K562 (cell line): Measurements from ENCODE around the gene CFAP70. TPM values are rescaled to one million over a fixed set of nuclear protein-coding genes. Genes with fewer than 3 reads are reported as not detected.
A peak's percentile ranks its signal among the peaks of the same experiment; 100 is the strongest.

Experiments used
- CCNT2 ChIP-seq: IDR thresholded peaks from 2 replicates; pipeline ENCODE4 v1.6.1; 2011; ENCODE audit warnings: borderline replicate concordance, low read depth, mild to moderate bottlenecking, moderate library complexity, mixed read lengths, low read length; ENCODE audit not compliant: insufficient read length; ENCODE audit errors: extremely low read depth
- CTBP1 ChIP-seq: fragments of 450-650 bp; IDR thresholded peaks from 2 replicates; pipeline ENCODE4 v1.6.1; 2016; ENCODE audit warnings: borderline replicate concordance
- KHSRP ChIP-seq: fragments of 450-650 bp; IDR thresholded peaks from 2 replicates; pipeline ENCODE4 v1.6.1; 2017
- LCOR ChIP-seq: sonication (generic); formaldehyde crosslinking; IDR thresholded peaks from 2 replicates; pipeline ENCODE4 v1.8.0; 2022; ENCODE audit warnings: mild to moderate bottlenecking, missing genetic modification reagents
- NFXL1 ChIP-seq: fragments of 450-650 bp; formaldehyde crosslinking; IDR thresholded peaks from 2 replicates; pipeline ENCODE4 v1.4.0; 2021; ENCODE audit warnings: mild to moderate bottlenecking
- NR4A1 ChIP-seq, 2 experiments: fragments of 250-450 bp in 1 of 2; fragments of 450-650 bp in 1 of 2; sonication (Bioruptor Pico) in 1 of 2; IDR thresholded peaks; 2 replicates each; pipeline versions ENCODE4 v1.4.0 to v1.6.1; 2016 to 2020; ENCODE audit warnings: mild to moderate bottlenecking in 2 of 2, missing compliant biosample characterization in 1 of 2, missing genetic modification characterization in 1 of 2, moderate library complexity in 1 of 2
- PML ChIP-seq: IDR thresholded peaks from 2 replicates; pipeline ENCODE4 v1.6.1; 2012; ENCODE audit warnings: low read length, inconsistent platforms
- PTRF ChIP-seq: fragments of 450-650 bp; IDR thresholded peaks from 2 replicates; pipeline ENCODE4 v1.6.1; 2016; ENCODE audit warnings: mild to moderate bottlenecking, missing genetic modification characterization, missing compliant biosample characterization
- RHOXF2B ChIP-seq: fragments of 250-450 bp; sonication (Bioruptor Pico); conservative IDR thresholded peaks from 2 replicates; pipeline ENCODE4 v1.5.1; 2021
- SOX6 ChIP-seq: fragments of 450-650 bp; IDR thresholded peaks from 2 replicates; pipeline ENCODE4 v1.6.1; 2014; ENCODE audit warnings: mild to moderate bottlenecking
- SP2 ChIP-seq: IDR thresholded peaks from 2 replicates; pipeline ENCODE4 v1.6.1; 2011; ENCODE audit warnings: mild to moderate bottlenecking, low read depth, low read length, moderate library complexity; ENCODE audit not compliant: poor library complexity, severe bottlenecking; ENCODE audit errors: extremely low read depth
- TBL1XR1 ChIP-seq, 2 experiments: IDR thresholded peaks; 2 replicates each; pipeline ENCODE4 v1.6.1; 2012; ENCODE audit warnings: improper control_type of control experiment in 2 of 2, low read length in 2 of 2, mild to moderate bottlenecking in 1 of 2
- TRIM24 ChIP-seq, 2 experiments: fragments of 450-650 bp; IDR thresholded peaks; 2 replicates each; pipeline ENCODE4 v1.6.1; 2016
- ZNF174 ChIP-seq: fragments of 250-450 bp; sonication (Bioruptor Pico); IDR thresholded peaks from 2 replicates; pipeline ENCODE4 v1.4.0; 2020; ENCODE audit warnings: mild to moderate bottlenecking
- polyA plus RNA-seq, 8 experiments: library from polyadenylated mRNA; depleted of rRNA in 4 of 8; stranded (reverse) in 5 of 8; unstranded in 3 of 8; fragments of >200 nt; fragmentation: Nextera tagmentation in 2 of 8; fragmentation: Illumina TruSeq in 1 of 8; extraction: Ambion mirVana in 2 of 8; extraction: Trizol in 1 of 8; gene quantifications; 2 replicates each; pipeline versions ENCODE4 v1.2.1 to v1.2.3, GENCODE V29; 2011 to 2014; ENCODE audit warnings: inconsistent platforms in 1 of 8, missing spikeins in 1 of 8
- total RNA-seq, 7 experiments: library from RNA; depleted of rRNA in 6 of 7; stranded (reverse); fragments of >200 nt in 6 of 7; fragmentation: Illumina TruSeq in 2 of 7; extraction: Trizol in 2 of 7; gene quantifications; 2 replicates each; pipeline versions ENCODE4 v1.2.1 to v1.2.3, GENCODE V29; 2011 to 2021; ENCODE audit warnings: low replicate concordance in 1 of 7
- TF ChIP-seq, protein P1 (sequence below): fragments of 250-450 bp; sonication (Bioruptor Pico); IDR thresholded peaks from 2 replicates; pipeline ENCODE4 v1.9.0; 2021; ENCODE audit warnings: mild to moderate bottlenecking, inconsistent platforms
- TF ChIP-seq, protein P2 (sequence below): sonication (generic); formaldehyde crosslinking; IDR thresholded peaks from 2 replicates; pipeline ENCODE4 v1.8.0; 2022; ENCODE audit warnings: missing genetic modification reagents, mild to moderate bottlenecking, borderline replicate concordance
- TF ChIP-seq, protein P3 (sequence below): fragments of 200-400 bp; formaldehyde crosslinking; IDR thresholded peaks from 2 replicates; pipeline ENCODE4 v1.6.1; 2017; ENCODE audit warnings: mild to moderate bottlenecking, low read depth, low read length, moderate library complexity
- TF ChIP-seq, protein P4 (sequence below): fragments of 250-450 bp; sonication (Bioruptor Pico); IDR thresholded peaks from 2 replicates; pipeline ENCODE4 v1.5.0; 2022; ENCODE audit warnings: mild to moderate bottlenecking

The CFAP70 gene
- total and polyA plus RNA-seq, 9 of the 15 experiments (the other 6 are each of a cell fraction or from before 2014, with no cell fraction given): 0.27 to 1.6 (median 0.86) TPM

DNA sequence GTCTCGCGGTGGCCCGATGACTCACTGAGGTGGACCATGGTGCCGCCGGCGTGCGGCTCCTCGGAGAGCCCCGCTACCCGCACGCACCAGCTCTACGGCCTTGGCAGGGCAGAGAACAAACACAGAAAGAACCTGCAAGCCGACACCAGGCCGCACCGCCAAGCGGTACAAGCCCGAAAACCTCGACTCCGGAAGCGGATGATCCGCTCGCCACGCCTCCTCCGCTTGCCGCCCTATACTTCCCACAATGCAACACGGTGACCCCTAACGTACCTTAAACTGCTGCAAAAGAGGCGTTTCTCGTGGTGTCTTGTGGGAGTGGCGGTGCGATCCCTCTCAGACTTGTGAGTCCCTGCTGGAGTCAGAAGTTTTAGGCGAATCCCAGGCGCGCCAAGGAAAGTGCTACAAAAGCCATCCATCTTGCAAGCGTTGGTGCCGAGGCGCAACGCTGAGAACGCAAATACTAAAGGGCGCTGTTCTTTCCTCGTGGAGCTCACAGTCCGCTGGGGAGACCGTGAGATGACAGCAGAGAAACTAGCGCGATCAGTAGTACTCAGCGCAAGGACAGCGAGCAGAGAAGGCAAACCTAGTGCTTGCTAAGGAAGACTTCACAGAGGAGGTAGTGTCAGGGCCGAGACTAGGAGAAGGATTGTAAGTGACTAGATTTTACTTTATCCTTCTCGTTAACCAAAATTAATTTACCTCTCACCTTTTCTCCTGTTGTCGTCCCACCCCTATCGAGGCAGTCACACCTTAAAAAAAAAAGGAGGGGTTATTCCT lies 106.0 kb downstream of the CFAP70 start, which contains the start of gene MRPS16 (continued):
- TF ChIP-seq, protein P1, sequence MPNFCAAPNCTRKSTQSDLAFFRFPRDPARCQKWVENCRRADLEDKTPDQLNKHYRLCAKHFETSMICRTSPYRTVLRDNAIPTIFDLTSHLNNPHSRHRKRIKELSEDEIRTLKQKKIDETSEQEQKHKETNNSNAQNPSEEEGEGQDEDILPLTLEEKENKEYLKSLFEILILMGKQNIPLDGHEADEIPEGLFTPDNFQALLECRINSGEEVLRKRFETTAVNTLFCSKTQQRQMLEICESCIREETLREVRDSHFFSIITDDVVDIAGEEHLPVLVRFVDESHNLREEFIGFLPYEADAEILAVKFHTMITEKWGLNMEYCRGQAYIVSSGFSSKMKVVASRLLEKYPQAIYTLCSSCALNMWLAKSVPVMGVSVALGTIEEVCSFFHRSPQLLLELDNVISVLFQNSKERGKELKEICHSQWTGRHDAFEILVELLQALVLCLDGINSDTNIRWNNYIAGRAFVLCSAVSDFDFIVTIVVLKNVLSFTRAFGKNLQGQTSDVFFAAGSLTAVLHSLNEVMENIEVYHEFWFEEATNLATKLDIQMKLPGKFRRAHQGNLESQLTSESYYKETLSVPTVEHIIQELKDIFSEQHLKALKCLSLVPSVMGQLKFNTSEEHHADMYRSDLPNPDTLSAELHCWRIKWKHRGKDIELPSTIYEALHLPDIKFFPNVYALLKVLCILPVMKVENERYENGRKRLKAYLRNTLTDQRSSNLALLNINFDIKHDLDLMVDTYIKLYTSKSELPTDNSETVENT (CRISPR knock-in tag): peak; percentile 74
- TF ChIP-seq, protein P2, sequence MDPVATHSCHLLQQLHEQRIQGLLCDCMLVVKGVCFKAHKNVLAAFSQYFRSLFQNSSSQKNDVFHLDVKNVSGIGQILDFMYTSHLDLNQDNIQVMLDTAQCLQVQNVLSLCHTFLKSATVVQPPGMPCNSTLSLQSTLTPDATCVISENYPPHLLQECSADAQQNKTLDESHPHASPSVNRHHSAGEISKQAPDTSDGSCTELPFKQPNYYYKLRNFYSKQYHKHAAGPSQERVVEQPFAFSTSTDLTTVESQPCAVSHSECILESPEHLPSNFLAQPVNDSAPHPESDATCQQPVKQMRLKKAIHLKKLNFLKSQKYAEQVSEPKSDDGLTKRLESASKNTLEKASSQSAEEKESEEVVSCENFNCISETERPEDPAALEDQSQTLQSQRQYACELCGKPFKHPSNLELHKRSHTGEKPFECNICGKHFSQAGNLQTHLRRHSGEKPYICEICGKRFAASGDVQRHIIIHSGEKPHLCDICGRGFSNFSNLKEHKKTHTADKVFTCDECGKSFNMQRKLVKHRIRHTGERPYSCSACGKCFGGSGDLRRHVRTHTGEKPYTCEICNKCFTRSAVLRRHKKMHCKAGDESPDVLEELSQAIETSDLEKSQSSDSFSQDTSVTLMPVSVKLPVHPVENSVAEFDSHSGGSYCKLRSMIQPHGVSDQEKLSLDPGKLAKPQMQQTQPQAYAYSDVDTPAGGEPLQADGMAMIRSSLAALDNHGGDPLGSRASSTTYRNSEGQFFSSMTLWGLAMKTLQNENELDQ (CRISPR knock-in tag): peak; percentile 71; the same call in 1 of the 2 replicates
- TF ChIP-seq RHOXF2B (CRISPR knock-in tag) (no peak), PML (peak; percentile 85; the same call in 1 of the 2 replicates), ZNF174 (CRISPR knock-in tag) (0 out of 2 replicates have a peak, but pooled peaks have one; percentile 80), SP2 (no peak), TRIM24 (IDR thresholded peaks at IDR 0.05) (peak in 1 of 2 experiments; percentile 32; a peak in 1 of 4 replicates), LCOR (CRISPR knock-in tag) (peak; percentile 93), SOX6 (peak; percentile 39; the same call in 1 of the 2 replicates), TBL1XR1 (IDR thresholded peaks at IDR 0.05; ENCODE audit: low read length in 2 of 2) (peak; percentile 25 to 30; a peak in 2 of 4 replicates), NFXL1 (0 out of 2 replicates have a peak, but pooled peaks have one; percentile 13), PTRF (tag) (no peak), CTBP1 (peak; percentile 87), NR4A1 (CRISPR knock-in tag; IDR thresholded peaks at IDR 0.05) (peak; percentile 89; the same call in 1 of the 2 replicates), NR4A1 (tag; IDR thresholded peaks at IDR 0.05) (no peak), KHSRP (no peak), CCNT2 (peak; percentile 67)
- TF ChIP-seq, protein P3, sequence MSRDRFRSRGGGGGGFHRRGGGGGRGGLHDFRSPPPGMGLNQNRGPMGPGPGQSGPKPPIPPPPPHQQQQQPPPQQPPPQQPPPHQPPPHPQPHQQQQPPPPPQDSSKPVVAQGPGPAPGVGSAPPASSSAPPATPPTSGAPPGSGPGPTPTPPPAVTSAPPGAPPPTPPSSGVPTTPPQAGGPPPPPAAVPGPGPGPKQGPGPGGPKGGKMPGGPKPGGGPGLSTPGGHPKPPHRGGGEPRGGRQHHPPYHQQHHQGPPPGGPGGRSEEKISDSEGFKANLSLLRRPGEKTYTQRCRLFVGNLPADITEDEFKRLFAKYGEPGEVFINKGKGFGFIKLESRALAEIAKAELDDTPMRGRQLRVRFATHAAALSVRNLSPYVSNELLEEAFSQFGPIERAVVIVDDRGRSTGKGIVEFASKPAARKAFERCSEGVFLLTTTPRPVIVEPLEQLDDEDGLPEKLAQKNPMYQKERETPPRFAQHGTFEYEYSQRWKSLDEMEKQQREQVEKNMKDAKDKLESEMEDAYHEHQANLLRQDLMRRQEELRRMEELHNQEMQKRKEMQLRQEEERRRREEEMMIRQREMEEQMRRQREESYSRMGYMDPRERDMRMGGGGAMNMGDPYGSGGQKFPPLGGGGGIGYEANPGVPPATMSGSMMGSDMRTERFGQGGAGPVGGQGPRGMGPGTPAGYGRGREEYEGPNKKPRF: no peak
- TF ChIP-seq, protein P4, sequence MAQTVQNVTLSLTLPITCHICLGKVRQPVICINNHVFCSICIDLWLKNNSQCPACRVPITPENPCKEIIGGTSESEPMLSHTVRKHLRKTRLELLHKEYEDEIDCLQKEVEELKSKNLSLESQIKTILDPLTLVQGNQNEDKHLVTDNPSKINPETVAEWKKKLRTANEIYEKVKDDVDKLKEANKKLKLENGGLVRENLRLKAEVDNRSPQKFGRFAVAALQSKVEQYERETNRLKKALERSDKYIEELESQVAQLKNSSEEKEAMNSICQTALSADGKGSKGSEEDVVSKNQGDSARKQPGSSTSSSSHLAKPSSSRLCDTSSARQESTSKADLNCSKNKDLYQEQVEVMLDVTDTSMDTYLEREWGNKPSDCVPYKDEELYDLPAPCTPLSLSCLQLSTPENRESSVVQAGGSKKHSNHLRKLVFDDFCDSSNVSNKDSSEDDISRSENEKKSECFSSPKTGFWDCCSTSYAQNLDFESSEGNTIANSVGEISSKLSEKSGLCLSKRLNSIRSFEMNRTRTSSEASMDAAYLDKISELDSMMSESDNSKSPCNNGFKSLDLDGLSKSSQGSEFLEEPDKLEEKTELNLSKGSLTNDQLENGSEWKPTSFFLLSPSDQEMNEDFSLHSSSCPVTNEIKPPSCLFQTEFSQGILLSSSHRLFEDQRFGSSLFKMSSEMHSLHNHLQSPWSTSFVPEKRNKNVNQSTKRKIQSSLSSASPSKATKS (CRISPR knock-in tag): no peak
